Fibroblast of skin of right quadriceps (primary cell): Measurements from ENCODE around the gene FOXK1.
"Not testable (repeated sequence)": the region's sequence is repeated elsewhere in the genome, so short reads cannot be mapped to it uniquely, and the experiment has no call there.

Experiments
- DNase-seq: peaks from one replicate; pipeline ENCODE4 v3.0.0-alpha.2; 2013

Gene FOXK1

GRCh38 chr7:4802577-4802976 is 120.5 kb downstream of the FOXK1 start:
- not testable (repeated sequence) for DNase-seq

GRCh38 chr7:4803397-4804241 is 121.5 kb downstream of the FOXK1 start:
- DNase-seq: no peak

GRCh38 chr7:4805110-4805983 is 123.3 kb downstream of the FOXK1 start:
- no peak for DNase-seq

- DNase-seq: no peak
These were observed 123.8 kb downstream of the FOXK1 start for GRCh38 chr7:4805984-4806300.

- DNase-seq: no peak
These were observed 125.0 kb downstream of the FOXK1 start for GRCh38 chr7:4806983-4807597.

GRCh38 chr7:4807598-4808016 is 125.5 kb downstream of the FOXK1 start:
- DNase-seq: no peak

- DNase-seq: no peak
These were observed 125.9 kb downstream of the FOXK1 start for GRCh38 chr7:4808026-4808425.

- no peak for DNase-seq
These were observed 126.5 kb downstream of the FOXK1 start for GRCh38 chr7:4808565-4808964.

- no peak for DNase-seq
These were observed 127.0 kb downstream of the FOXK1 start for GRCh38 chr7:4809091-4809591.

GRCh38 chr7:4809666-4810065 is 127.6 kb downstream of the FOXK1 start:
- DNase-seq: no peak

- no peak for DNase-seq
These were observed 132.3 kb downstream of the FOXK1 start for GRCh38 chr7:4814433-4814832.

- no peak for DNase-seq
These were observed 133.0 kb downstream of the FOXK1 start for GRCh38 chr7:4815121-4815520.

GRCh38 chr7:4815609-4816418 is 133.7 kb downstream of the FOXK1 start:
- no peak for DNase-seq

- DNase-seq: no peak
These were observed 134.5 kb downstream of the FOXK1 start for GRCh38 chr7:4816419-4817080.

GRCh38 chr7:4817178-4817901 is 135.2 kb downstream of the FOXK1 start:
- DNase-seq: no peak

- no peak for DNase-seq
These were observed 136.1 kb downstream of the FOXK1 start for GRCh38 chr7:4818000-4818794.

GRCh38 chr7:4819560-4820404 is 137.7 kb downstream of the FOXK1 start:
- no peak for DNase-seq

- no peak for DNase-seq
These were observed 138.4 kb downstream of the FOXK1 start for GRCh38 chr7:4820405-4820966.
